ENCODE measurements around the gene EVL.
A peak's percentile ranks its signal among the peaks of the same experiment; 100 is the strongest.

The EVL gene

DNA sequence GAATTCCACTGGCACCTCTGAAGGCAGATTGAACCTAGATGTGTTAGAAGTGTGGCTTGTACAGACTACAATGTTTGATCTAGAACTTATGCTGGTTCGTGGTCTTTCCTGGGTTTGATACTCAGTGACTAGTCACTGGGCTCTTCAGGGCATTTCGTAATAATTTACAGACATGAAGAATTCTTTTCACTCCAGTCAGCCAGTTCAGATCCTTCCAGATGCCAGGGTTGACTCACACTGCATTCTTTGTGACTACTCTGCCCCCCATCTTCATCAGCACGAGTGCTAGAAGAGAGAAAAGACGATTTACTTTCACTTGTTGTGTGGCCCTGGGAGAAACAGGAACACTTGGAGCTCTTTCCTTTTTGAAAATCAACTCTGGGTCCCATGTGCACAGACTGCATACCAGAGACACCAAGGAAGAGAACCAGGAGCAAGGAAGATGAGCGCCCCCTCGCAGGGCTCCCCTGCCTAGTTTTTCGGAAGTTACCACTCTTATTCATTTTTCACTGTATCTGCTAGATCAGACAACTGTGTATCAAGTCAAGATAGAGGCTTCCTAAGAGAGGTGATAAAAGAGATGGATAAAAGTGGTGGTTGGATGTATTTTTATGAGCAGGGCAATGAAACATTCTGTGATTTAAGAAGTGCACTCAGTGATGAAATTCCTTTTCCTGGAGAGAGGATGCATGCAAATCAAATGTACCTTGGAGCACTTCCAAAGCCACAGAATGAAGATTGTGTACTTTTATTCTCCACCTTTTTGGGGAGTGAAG lies 33.5 kb upstream of the EVL start:
- Histone ChIP-seq H3K36me3 (ENCODE audit: insufficient read depth, low read length) (no peaks in the 10 kb centered on the region), H3K27me3 (ENCODE audit: insufficient read depth, low read length, poor library complexity, severe bottlenecking) (no peaks in the 10 kb centered on the region), H3K9me2 (replicated peaks; ENCODE audit: low read depth, low read length) (no peaks in the 10 kb centered on the region), H4K20me1 (ENCODE audit: insufficient read depth, low read length, poor library complexity, severe bottlenecking) (peaks cover 15% of the 10 kb centered on the region), H3K4me2 (ENCODE audit: low read depth, low read length, poor library complexity, severe bottlenecking) (peak overlapping the region; percentile 13), H3K79me2 (ENCODE audit: insufficient read depth, low read length) (peaks cover 93% of the 10 kb centered on the region), H3F3A (ENCODE audit: low read depth) (no peaks in the 10 kb centered on the region), H2AFZ (ENCODE audit: low read length) (no peak overlapping the region), H3K4me1 (ENCODE audit: insufficient read depth, low read length, poor library complexity, severe bottlenecking) (peaks cover 26% of the 10 kb centered on the region), H3K4me3 (ENCODE audit: low read length, poor library complexity, severe bottlenecking) (no peak overlapping the region), H3K9me3 (ENCODE audit: insufficient read depth, low read depth, low read length) (no peaks in the 10 kb centered on the region), H3K9ac (ENCODE audit: low read depth, low read length, poor library complexity, severe bottlenecking) (peak overlapping the region; percentile 26)
- TF ChIP-seq CTCF (conservative IDR thresholded peaks at IDR 0.05; ENCODE audit: low read length) (no peak), EZH2phosphoT487 (IDR thresholded peaks at IDR 0.05; ENCODE audit: borderline replicate concordance) (no peak)

DNA sequence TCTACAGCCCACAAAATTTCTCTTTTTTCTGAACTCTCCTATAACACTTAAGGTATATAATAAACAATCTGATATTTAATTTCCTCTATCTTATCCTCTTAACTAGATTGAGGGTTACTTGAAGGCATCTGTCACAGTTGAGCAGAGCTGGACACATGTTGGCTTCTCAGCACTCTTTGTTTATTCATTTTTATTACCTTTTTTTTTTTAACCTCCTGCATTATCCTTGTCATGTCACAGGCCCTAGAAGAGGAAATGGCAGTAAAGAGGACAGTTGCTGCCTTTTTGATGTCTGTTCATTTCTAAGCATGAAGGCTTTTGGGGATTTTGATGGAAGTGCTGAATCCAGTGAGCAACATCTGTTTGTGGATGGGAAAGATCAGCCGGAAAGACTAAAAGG lies 32.5 kb upstream of the EVL start:
- peaks cover 26% of the 10 kb centered on the region for H3K4me1 ChIP-seq (ENCODE audit: insufficient read depth, low read length, poor library complexity, severe bottlenecking)
- peak overlapping the region; percentile 26 for H3K9ac ChIP-seq (ENCODE audit: low read depth, low read length, poor library complexity, severe bottlenecking)
- no peaks in the 10 kb centered on the region for H3F3A ChIP-seq (ENCODE audit: low read depth)
- no peaks in the 10 kb centered on the region for H3K27me3 ChIP-seq (ENCODE audit: insufficient read depth, low read length, poor library complexity, severe bottlenecking)
- no peak for TF ChIP-seq CTCF (conservative IDR thresholded peaks at IDR 0.05; ENCODE audit: low read length)
- TF ChIP-seq EZH2phosphoT487 (IDR thresholded peaks at IDR 0.05; ENCODE audit: borderline replicate concordance), result no peak
- peaks cover 94% of the 10 kb centered on the region for H3K79me2 ChIP-seq (ENCODE audit: insufficient read depth, low read length)
- no peak overlapping the region for H3K4me3 ChIP-seq (ENCODE audit: low read length, poor library complexity, severe bottlenecking)
- peaks cover 15% of the 10 kb centered on the region for H4K20me1 ChIP-seq (ENCODE audit: insufficient read depth, low read length, poor library complexity, severe bottlenecking)
- H3K4me2 ChIP-seq (ENCODE audit: low read depth, low read length, poor library complexity, severe bottlenecking), result peak overlapping the region; percentile 13
- no peaks in the 10 kb centered on the region for H3K9me3 ChIP-seq (ENCODE audit: insufficient read depth, low read depth, low read length)
- no peaks in the 10 kb centered on the region for H3K36me3 ChIP-seq (ENCODE audit: insufficient read depth, low read length)
- H2AFZ ChIP-seq (ENCODE audit: low read length), result no peak overlapping the region
- no peaks in the 10 kb centered on the region for H3K9me2 ChIP-seq (replicated peaks; ENCODE audit: low read depth, low read length)

GRCh38 chr14:100033347-100034075 lies 31.7 kb upstream of the EVL start:
- peaks cover 94% of the 10 kb centered on the region for H3K79me2 ChIP-seq (ENCODE audit: insufficient read depth, low read length)
- H3K27me3 ChIP-seq (ENCODE audit: insufficient read depth, low read length, poor library complexity, severe bottlenecking), result no peaks in the 10 kb centered on the region
- H4K20me1 ChIP-seq (ENCODE audit: insufficient read depth, low read length, poor library complexity, severe bottlenecking), result peaks cover 11% of the 10 kb centered on the region
- no peaks in the 10 kb centered on the region for H3K9me3 ChIP-seq (ENCODE audit: insufficient read depth, low read depth, low read length)
- H3K4me2 ChIP-seq (ENCODE audit: low read depth, low read length, poor library complexity, severe bottlenecking), result peak overlapping the region; percentile 13
- H3K4me3 ChIP-seq (ENCODE audit: low read length, poor library complexity, severe bottlenecking), result no peak overlapping the region
- no peak overlapping the region for H2AFZ ChIP-seq (ENCODE audit: low read length)
- no peaks in the 10 kb centered on the region for H3F3A ChIP-seq (ENCODE audit: low read depth)
- H3K9me2 ChIP-seq (replicated peaks; ENCODE audit: low read depth, low read length), result no peaks in the 10 kb centered on the region
- H3K9ac ChIP-seq (ENCODE audit: low read depth, low read length, poor library complexity, severe bottlenecking), result peak overlapping the region; percentile 26
- TF ChIP-seq CTCF (conservative IDR thresholded peaks at IDR 0.05; ENCODE audit: low read length) (no peak), EZH2phosphoT487 (IDR thresholded peaks at IDR 0.05; ENCODE audit: borderline replicate concordance) (no peak)
- H3K4me1 ChIP-seq (ENCODE audit: insufficient read depth, low read length, poor library complexity, severe bottlenecking), result peaks cover 26% of the 10 kb centered on the region
- H3K36me3 ChIP-seq (ENCODE audit: insufficient read depth, low read length), result no peaks in the 10 kb centered on the region

All from Loucy (cell line).